HuH-7 (cell line): ENCODE measurements around the gene CROCC2.
A peak's percentile ranks its signal among the peaks of the same experiment; 100 is the strongest.

Source experiments
- DNase-seq: peaks from one replicate; pipeline ENCODE4 v3.0.0; 2011; ENCODE audit warnings: low spot score

Gene CROCC2

GRCh38 chr2:240905176-240905781 is 857 bp upstream of the CROCC2 start:
- no peak for DNase-seq

GRCh38 chr2:240906911-240907590 is 915 bp downstream of the CROCC2 start:
- DNase-seq, result no peak

- no peak for DNase-seq
Measured at GRCh38 chr2:240909216-240909974, 3.3 kb downstream of the CROCC2 start.

- no peak for DNase-seq
Measured at GRCh38 chr2:240911641-240912265, 5.6 kb downstream of the CROCC2 start.

- no peak for DNase-seq
Measured at GRCh38 chr2:240912878-240913809, 7.0 kb downstream of the CROCC2 start.

GRCh38 chr2:240913810-240914644 is 7.9 kb downstream of the CROCC2 start:
- DNase-seq, result peak; percentile 91

GRCh38 chr2:240914645-240915525 is 8.7 kb downstream of the CROCC2 start:
- no peak for DNase-seq

GRCh38 chr2:240915526-240916341 is 9.6 kb downstream of the CROCC2 start:
- DNase-seq, result no peak

GRCh38 chr2:240916571-240917008 is 10.5 kb downstream of the CROCC2 start:
- no peak for DNase-seq

GRCh38 chr2:240917009-240917683 is 11.0 kb downstream of the CROCC2 start:
- no peak for DNase-seq

- no peak for DNase-seq
Measured at GRCh38 chr2:240917684-240918257, 11.6 kb downstream of the CROCC2 start.

GRCh38 chr2:240918258-240919091 is 12.3 kb downstream of the CROCC2 start:
- DNase-seq, result no peak

- no peak for DNase-seq
Measured at GRCh38 chr2:240919161-240919781, 13.1 kb downstream of the CROCC2 start.

- DNase-seq, result no peak
Measured at GRCh38 chr2:240919786-240920782, 13.9 kb downstream of the CROCC2 start.

GRCh38 chr2:240920783-240921231 is 14.7 kb downstream of the CROCC2 start:
- no peak for DNase-seq
